NCI-H460 (cell line): ENCODE measurements around the gene CTNNBIP1. TPM values are rescaled to one million over a fixed set of nuclear protein-coding genes. Genes with fewer than 3 reads are reported as not detected.
A peak's percentile ranks its signal among the peaks of the same experiment; 100 is the strongest.

ENCODE experiments used
- DNase-seq: peaks from one replicate; pipeline ENCODE4 v3.0.0-alpha.2; 2016; ENCODE audit warnings: low read depth; ENCODE audit errors: extremely low read depth
- total RNA-seq: library from RNA; depleted of rRNA; stranded (reverse); fragments of >200 nt; shearing (Covaris generic); gene quantifications from 2 replicates; pipeline ENCODE4 v1.2.3, GENCODE V29; 2014

The CTNNBIP1 gene
- total RNA-seq, 1 experiment from 2014 or later: 5.4 TPM

DNA sequence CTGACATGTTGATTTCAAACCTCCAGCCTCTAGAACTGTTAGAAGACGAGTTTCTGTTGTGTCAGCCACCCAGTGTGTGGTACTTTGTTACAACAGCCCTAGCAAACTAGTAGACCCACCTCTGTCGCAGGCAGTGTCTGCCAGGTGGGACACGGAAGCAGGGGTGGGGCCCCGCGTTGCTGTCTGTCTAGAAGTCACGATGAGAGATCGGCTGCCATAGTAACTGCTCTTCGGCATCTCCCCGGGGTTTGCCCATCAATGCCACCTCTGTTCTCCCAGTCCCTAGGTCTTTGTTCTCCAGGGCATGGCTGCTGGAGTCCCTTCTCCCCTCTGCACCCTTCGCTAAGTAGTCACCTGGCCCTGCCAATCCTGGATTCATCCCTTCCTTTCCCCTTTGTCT, 71.1 kb downstream of the CTNNBIP1 start:
- no peak for DNase-seq

DNA sequence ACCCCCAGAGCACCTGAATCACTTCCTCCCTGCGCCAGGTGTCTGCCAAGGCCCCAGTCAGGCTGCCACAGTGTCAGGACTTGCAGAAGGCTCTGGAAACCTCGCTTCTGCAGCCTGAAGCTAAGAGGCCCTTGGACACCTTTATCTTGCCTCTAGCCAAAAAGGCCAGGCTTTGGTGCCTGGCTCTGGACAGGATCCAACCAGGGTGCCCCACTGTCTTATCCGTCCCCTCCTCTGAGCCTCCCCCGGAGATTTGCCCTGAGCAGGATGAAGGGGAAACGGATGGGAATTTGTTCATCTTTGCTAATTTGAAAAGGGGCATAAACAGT, 73.5 kb downstream of the CTNNBIP1 start:
- no peak for DNase-seq

DNA sequence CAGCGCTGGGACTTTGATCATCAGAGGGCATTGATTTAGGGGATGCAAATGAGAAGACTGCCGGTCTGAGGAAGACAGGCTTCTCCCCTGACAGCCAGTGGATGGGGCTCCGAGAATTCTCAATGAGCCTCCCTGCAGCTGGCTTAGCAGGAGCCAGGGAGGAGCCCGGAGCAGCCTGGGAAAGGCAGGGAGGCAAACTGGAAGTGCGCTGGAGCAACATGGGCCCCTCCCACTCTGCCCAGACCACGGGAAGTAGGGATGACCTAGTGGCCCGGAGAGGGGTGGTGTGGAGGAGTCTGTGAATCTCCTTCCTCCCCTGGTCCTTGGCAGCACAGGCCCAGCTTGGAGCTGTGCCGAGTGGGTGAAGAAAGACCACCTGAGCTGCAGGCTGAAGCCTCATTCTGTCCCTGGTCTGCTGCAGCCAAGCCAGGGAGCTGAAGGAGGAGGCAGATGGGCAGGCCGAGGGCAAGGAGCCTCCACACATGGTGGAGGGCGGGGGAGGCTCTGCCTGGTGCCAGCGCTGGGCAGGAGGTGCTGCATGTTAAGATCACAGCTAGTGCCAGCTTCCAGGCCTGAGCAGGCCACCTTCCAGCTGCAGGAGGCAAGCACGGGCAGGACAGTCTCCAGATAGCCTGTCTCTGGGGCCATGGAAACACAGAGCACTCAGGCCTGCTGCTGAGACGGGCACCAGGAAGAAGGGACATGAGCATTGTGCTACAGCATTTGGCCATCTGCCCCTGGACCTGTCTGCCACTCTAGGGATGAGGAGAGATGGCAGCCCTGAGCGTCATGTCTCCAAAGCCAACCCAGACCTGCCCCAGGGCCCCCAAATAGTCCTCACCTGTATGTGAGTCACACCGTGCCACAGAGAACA, 74.1 kb downstream of the CTNNBIP1 start:
- no peak for DNase-seq

DNA sequence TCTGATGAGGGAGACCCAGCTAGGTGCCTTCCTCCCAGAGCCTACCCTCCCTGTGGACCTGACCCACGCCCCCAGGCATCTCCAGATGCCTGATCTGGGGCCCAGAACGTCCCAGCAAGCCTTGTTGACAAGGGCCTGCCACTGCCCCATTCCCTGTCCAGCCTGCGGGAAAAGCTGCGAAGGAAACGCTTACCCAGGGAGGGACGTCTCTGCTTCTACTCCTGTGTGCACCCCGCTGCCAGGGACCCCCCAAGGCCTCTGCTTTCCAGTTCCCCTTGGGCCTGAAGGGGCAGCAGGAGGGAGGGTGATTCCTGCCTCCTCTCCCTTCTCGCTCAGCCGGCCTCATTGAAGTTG, 74.7 kb downstream of the CTNNBIP1 start:
- DNase-seq: no peak

DNA sequence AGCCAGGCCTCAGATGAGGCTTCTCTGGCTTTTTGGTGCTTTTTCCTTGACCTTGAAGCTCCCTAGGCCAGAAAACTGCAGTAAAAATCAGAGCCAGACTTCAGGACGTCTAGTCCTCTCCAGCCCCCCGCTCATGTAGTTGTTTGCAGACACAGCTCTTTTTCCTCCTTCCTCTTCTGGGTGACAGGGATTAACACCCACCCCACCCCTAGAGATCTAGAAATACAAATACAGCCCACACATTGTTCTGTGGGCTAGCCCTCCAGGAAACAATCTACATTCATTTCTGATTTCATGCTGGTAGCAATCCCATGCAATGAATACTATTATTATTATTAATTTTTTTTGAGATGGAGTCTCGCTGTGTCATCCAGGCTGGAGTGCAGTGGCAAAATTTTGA, 76.4 kb downstream of the CTNNBIP1 start:
- DNase-seq: no peak

DNA sequence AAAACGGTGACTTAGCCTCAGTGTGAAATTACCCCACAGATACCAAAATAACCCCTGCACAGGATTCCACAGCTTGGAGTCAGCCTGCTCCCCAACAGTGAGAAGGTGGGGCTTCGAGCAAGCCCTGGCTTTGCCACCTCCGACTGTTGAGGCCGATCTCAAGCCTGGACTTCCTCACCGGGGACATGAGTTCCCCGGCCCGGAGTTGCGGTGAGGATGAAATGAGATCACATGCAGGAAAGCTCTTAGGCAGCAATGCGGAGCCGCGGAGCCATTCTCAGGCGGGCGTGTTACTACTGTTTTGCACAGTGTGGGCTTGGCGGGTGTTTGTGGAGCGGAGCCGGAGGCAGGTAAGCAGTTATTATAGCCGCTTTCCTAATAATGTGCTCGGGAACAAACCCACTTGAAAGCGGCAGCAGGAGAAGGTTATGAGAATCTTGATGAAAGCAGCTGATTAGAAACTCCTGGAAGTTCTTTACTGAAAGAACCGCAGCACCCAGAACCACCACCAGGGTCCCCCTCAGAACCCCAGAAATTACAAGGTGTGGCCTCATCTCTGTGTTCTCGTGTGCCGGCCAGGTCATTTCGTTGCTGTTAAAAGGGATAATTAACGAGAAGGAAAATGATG, 82.4 kb downstream of the CTNNBIP1 start:
- peak; percentile 13 for DNase-seq

DNA sequence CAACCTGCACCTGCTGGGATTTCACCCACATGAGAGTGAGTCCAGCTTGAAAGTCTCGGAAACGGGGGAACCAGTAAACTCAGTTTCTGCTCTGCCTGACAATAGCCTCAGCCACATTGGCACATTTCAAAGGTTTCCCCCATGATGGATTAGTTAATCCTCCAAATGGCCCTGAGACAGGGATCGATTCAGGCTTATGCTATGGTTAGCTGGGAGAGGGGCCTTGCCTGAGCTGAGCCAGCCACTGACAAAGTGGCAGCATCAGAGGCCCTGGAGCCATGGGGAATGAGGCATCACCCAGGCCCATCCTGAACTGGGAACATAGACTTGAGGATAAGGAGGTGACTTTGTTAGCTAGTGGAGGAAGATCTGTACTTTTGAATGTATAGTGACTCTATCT, 83.5 kb downstream of the CTNNBIP1 start:
- no peak for DNase-seq

DNA sequence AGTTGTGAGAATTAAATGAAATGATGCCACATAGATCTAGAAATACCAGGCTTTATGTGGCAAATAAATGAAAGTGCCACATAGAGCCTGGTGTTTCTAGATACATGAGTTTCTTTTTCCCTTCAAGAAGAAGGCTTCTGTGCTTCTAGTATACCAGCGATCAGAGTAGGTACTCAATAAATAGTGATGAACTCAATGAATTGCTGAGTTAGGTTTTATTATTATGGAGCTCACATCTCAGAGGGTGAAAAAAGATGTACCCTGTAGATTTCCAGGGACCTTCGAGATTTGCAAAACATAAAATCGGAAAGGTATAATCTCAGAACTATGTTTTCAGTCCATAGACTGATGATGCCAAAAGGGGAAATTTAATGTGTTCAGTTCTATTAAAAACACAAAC, 84.0 kb downstream of the CTNNBIP1 start:
- no peak for DNase-seq

DNA sequence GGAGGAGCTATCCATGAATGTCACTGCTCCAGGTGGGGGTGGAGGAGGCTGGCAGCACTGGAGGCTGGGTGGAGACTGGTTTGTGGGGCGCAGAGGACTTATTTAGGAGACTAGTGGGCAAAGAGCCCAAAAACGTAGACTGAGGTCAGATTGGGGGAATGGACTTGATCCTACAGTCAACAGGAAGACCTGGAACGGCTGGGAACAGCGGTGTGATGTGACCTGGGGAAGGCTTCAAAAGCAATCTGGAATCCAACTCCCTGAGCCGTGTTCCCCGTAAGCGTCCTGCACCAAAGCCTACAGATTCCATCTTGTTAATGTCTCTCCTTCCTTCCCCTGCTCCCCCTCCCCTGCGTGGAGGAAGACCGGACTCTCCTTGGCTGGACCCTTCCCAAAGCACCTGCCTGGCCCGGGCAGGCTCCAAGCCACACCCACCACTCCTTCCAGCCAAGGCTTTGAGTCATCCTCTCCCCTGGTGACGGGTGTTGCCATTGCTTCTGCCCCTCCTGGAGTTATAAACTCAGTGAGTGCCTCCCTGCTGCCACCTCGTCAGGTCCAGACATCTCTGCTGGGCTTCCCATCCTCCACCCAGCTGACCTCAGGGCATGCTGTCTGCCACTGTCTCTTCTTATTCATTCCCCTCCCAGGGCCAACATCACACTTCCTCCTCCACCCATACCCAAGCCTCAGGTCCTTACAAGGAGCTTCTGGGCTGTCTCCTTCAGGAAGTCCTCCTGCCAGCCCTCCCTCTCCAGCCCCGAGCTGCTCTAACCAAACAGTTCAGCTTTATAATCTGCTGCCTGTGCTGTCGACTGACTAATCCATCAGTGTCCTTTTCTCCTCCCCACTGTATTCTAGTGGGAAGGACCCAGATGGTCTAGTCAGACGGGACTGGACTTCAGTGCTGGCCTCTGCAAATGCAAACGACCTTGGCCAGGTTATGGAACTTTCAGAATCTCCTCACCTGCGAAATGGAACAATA, 84.7 kb downstream of the CTNNBIP1 start:
- DNase-seq: peak; percentile 17

DNA sequence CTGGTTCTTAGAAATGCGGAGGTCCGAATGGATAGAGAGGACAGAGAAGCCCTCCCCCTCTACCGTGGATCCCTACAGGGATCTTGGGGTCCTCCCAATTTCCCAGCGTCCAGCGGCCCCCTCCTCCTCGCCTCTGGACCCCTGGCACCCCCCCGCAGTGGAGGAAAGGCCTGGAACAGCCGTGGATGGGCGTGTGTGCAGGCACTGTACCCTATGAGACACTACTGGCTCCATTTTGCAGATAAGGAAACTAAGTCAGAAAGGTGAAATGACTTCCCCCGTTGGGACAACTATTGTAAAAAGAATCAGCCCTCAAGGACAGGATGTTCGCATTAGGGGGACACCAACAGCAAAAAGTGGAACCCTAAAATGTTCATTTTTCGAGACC, 85.4 kb downstream of the CTNNBIP1 start:
- no peak for DNase-seq

DNA sequence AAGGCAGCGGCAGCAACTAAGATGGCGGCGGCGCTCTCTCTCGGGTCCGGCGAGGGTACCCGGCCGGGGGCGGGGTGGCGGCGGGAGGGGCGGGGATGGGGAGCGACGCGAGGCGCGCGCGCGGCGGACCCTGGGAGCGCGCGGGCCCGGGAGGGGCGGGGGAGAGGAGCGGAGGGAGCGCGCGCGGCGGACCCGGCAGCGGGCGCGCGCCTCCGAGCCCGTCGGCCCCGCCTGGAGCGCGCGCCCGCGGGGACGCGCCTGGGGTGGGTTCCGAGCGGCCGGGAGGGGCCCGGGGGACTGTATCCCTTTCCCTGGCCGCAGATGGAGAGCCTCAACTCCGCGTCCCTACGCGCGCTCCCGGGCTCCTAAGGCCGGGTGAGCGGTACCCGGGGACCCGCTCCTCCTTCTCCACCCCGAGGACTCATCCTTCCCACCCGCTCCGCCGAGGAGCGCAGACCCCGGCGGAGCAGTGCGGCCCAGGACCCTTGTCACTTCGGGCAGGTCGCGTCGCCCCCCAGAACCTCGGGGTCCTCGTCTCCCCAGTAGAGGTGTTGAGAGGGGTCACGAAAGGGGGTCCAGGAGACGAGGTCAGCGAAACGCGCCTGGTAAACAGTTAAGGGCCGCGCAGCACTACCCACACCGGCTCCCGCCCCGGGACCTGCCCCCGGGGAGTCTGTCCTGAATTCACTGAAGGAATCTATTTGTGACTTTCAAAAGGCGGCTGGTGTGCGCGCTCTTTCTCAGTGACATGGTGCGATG, 85.9 kb downstream of the CTNNBIP1 start, which contains the start of gene CLSTN1:
Gene CLSTN1 (minus strand): TSS at position 23 of the 759 bp plus-strand sequence. CDS start 232 bp downstream, outside the sequence.
- DNase-seq: peak; percentile 72

DNA sequence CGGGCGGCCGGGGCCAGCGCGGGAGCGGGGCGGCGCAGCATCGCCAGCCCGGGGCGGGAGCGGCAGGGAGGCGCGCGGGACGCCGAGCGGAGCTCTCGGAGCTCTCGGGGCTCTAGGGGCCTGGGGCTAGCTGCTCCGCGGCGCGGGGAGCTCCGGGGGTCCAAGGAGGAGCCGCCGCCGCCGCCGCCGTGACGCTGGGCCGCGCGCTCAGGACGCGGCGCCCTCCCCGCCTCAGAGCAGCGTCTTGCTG, 86.5 kb downstream of the CTNNBIP1 start:
- no peak for DNase-seq

DNA sequence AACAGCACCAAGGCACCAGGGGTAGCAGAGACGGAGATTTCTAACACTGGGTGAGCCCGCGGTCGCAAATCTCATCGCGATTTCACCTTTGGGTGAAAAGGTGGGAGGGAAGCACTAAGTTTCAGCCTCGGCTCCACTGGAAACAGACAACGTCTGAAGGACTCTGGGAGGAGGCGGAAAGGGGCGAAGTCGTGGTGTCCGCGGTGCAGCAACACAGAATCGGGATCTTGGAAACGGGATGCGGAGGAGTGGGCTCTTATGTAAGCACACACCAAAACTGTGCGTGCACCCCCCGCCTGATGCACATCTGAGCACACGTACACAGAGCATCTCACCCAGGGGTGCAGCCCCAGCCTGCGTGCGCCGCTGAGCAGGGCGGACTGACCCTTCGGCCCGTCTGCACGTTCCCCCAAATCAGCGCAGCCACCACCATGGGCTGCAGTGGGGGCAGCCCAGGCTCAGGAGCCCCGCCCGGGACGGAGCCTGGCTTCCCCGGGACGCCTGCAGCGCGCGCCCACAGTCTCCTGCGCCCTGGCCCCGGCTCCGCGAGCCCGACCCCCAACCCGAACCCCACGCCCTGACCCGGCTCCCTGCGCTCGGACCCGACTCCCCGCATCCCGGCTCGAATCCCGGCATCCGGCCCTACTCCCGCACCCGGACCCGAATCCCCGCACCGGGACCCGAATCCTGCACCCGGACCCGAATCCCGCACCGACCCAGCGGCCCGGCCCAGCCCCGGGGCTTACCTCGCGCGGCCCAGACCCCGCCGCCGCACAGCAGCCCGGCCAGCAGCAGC, 87.0 kb downstream of the CTNNBIP1 start:
- DNase-seq: no peak

DNA sequence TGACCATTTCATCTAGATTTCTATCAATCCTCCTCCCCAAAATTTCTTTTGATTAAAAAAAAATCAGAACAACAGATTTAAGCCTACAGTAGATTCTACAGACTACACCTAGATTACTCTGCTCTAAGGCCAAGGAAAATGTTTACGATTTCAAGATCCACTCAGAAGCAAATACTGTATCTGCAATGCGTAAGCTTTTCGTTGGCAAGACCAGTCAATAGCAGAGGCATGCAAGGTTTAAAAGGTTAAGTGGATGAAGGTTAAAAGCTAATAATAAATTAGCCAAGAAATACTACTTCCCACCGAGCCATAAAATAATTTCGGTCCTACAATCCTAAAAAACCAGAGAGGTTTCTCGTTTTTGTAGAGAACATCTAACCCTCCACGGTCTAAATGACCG, 87.6 kb downstream of the CTNNBIP1 start:
- DNase-seq: no peak

DNA sequence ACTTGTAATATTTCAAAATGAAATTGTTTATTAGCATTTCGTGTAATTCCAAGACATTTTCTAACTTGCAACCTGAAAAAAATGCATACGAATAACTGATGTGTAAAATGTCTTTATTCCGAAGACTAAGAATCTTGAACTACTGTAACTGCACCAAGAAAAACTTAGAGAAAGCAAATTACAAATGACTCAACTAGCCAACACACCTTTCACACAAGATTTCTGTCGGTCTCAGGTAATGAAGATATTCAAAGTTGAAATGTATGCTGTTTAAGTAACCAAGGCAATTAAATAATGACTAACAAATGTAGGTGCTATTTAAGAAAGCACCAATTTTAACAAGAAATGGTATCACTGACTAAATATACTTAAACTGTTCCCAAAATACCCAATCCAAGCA, 88.4 kb downstream of the CTNNBIP1 start:
- DNase-seq: no peak

DNA sequence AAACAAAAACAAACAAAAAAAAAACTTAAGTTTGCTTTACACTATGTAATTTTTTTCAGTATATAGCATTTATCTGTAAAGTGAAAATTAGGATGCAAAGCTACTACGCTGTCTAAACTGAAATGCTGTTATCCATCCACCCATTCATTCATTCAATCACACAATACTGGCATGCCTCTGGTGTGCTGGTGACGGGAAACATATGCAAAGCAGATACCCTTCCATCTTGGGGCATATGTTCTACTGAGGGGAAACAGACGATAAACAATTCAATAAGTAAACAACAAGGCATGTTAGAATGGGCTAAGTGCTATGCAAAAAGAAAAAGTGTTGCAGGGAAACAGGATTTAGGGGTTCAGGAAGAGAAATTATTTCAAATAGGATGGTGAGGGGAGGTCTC, 89.5 kb downstream of the CTNNBIP1 start:
- DNase-seq: no peak

DNA sequence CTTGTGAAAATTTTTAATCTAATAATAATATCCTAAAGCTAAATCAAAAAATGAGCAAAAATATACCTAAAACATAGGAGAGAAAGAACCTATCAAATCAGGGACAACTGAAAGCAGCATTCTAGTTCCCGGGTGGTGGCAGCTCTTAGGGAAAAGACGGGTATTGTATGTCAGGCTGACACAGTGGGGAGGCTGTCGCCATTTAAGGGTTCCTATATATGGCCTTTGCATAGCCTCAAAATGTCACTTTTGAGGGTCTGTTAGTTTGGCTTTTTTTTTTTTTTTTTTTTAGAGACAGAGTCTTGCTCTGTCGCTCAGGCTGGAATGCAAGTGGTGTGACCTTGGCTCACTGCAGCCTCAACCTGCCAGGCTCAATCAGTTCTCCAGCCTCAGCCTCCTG, 92.3 kb downstream of the CTNNBIP1 start:
- DNase-seq: no peak

DNA sequence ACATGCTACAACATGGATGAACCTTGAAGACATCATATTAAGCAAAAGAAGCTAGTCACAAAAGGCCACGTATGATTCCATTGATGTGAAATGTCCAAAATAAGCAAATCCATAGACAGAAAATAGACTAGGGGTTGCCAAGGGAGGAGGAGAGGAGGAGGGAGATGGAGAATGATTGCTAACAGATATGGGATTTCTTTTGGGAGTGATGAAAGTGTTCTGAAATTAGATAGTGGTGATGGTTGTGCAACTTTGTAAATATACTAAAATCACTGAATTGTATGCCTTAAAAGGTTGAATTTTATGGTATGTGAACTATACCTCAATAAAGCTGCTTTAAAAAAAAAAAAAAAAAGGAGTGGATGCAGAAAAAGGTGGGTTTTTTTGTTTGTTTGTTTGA, 93.9 kb downstream of the CTNNBIP1 start:
- DNase-seq: no peak

DNA sequence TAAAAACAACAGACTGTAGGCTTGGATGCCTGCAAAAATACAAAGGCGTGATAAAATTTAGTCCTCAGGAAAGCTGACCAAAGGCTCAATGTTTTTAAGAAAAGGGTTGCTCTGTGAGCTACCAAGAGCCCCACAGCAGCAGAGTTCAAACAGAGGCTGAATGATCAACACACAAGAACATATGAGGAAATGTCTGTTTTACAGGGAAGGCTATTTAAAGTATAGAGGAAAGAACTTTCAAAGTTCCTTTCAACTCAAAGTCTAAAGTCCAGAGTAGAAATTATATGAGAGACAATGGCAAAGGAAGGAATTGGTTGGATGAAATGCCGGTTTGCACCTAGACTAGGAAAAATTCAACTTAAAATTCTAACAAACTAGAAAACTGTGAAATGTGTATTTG, 94.9 kb downstream of the CTNNBIP1 start:
- no peak for DNase-seq

DNA sequence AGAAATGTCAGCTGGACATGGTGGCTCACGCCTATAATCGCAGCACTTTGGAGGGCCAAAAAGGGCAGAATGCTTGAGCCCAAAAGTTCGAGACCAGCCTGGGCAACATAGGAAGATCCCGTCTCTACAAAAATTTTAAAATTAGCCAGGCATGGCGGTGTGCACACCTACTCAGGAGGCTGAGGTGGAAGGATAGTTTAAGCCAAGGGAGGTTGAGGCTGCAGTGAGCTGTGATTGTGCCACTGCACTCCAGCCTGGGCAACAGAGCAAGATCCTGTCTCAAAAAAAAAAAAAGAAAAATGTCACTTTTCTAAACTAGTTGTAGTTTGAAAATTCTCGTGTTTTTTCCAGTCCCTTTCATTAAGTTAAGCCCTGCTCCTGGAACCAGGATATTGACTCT, 95.5 kb downstream of the CTNNBIP1 start:
- no peak for DNase-seq
